Inferior parietal cortex (tissue), 1 donor: ENCODE measurements around the gene GABRG3.

Experiments
- DNase-seq: peaks from one replicate; pipeline ENCODE4 v3.0.0-alpha.2; 2016; ENCODE audit errors: extremely low spot score

Gene GABRG3

GRCh38 chr15:27064080-27064479, 93.1 kb downstream of the GABRG3 start:
- no peak for DNase-seq

GRCh38 chr15:27065151-27065550, 94.2 kb downstream of the GABRG3 start:
- DNase-seq = no peak

- no peak for DNase-seq
Observed at GRCh38 chr15:27065785-27066184, 94.8 kb downstream of the GABRG3 start.

GRCh38 chr15:27066446-27066845, 95.5 kb downstream of the GABRG3 start:
- no peak for DNase-seq

- no peak for DNase-seq
Observed at GRCh38 chr15:27067175-27067574, 96.2 kb downstream of the GABRG3 start.

- no peak for DNase-seq
Observed at GRCh38 chr15:27070841-27071240, 99.9 kb downstream of the GABRG3 start.

GRCh38 chr15:27074179-27074578, 103.2 kb downstream of the GABRG3 start:
- no peak for DNase-seq

- no peak for DNase-seq
Observed at GRCh38 chr15:27077790-27078189, 106.8 kb downstream of the GABRG3 start.

GRCh38 chr15:27081676-27082418, 110.9 kb downstream of the GABRG3 start:
- DNase-seq = no peak

- no peak for DNase-seq
Observed at GRCh38 chr15:27082526-27082925, 111.5 kb downstream of the GABRG3 start.

- DNase-seq = no peak
Observed at GRCh38 chr15:27084844-27085243, 113.9 kb downstream of the GABRG3 start.

- DNase-seq = no peak
Observed at GRCh38 chr15:27086149-27086548, 115.2 kb downstream of the GABRG3 start.

GRCh38 chr15:27086805-27087204, 115.8 kb downstream of the GABRG3 start:
- no peak for DNase-seq

GRCh38 chr15:27087651-27088583, 116.9 kb downstream of the GABRG3 start:
- no peak for DNase-seq

GRCh38 chr15:27088584-27089232, 117.7 kb downstream of the GABRG3 start:
- no peak for DNase-seq

GRCh38 chr15:27089233-27089586, 118.2 kb downstream of the GABRG3 start:
- no peak for DNase-seq

- DNase-seq = no peak
Observed at GRCh38 chr15:27089676-27090075, 118.7 kb downstream of the GABRG3 start.

GRCh38 chr15:27091270-27091940, 120.4 kb downstream of the GABRG3 start:
- DNase-seq = no peak

GRCh38 chr15:27092390-27092789, 121.4 kb downstream of the GABRG3 start:
- DNase-seq = no peak

GRCh38 chr15:27094235-27094634, 123.3 kb downstream of the GABRG3 start:
- DNase-seq = no peak

- peak; percentile 35 for DNase-seq
Observed at GRCh38 chr15:27095886-27096624, 125.1 kb downstream of the GABRG3 start.
